AML-193 (cell line): ENCODE data around the gene DYNLRB2.

Source experiments
- DNase-seq, 2 experiments: peaks; one replicate each; lab custom pipeline; 2025; lab: John Stamatoyannopoulos, UW

DYNLRB2 gene

GRCh38 chr16:80599466-80599865 lies 58.7 kb downstream of the DYNLRB2 start:
- no peak for DNase-seq
